Astrocyte of the spinal cord (primary cell): ENCODE results near the gene FOXL2.

Experiments
- DNase-seq: peaks from one replicate; pipeline ENCODE4 v3.0.0; 2011; ENCODE audit warnings: low read depth, low spot score
- H3K4me3 ChIP-seq: 2 replicates; pipeline ENCODE4 v1.5.1; 2011; ENCODE audit warnings: low read depth, mild to moderate bottlenecking, low read length, moderate library complexity
- CTCF ChIP-seq: IDR thresholded peaks from 2 replicates; pipeline ENCODE4 v1.5.1; 2012; ENCODE audit warnings: low read depth, mild to moderate bottlenecking, low read length, inconsistent platforms
- in situ Hi-C: cut with HindIII; loops from 2 replicates; pipeline ENCODE4 v1.10.0; 2017; ENCODE audit warnings: low sequenced_read_pairs

The FOXL2 gene

DNA sequence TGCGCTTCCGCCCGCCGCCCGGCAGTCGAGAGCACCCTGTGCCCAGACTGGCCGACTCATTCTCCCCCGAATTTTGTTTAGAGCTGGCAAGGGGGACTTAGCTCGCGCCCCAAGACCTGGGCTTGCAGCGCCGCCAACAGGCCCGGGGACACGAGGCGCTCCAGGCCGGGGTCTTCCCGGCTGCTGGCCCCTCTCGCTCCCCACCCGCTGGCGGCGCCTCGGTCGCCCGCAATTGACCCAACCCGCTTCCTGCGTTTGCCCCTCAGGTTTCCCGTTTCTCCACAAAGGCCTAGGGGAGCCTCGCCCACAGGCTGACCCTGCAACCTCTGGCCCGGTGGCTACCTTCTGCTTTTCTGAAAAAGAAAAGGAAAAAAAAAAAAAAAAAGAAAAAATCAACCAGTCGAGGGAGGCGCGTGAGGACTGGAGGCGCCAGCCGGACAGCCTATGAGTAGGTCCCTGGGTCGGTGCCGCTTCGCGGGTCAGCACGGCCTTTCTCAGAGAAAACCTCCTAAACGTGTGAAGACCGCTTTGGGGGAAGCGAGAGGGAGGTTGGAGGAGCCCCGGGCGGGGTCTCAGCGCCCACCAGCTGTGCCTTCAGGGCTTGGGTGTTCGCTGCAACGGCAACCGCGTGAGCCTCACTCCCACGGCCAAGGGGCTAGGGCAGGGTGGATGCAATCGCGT lies 7.2 kb downstream of the FOXL2 start:
- TF ChIP-seq CTCF = no peak
- in situ Hi-C loops = loop anchor here (10.0 kb wide), 1 partner anchor 405 kb away; the partner anchor contains the start of gene MRPS22
- no peak for DNase-seq
- H3K4me3 ChIP-seq = no peak overlapping the region

DNA sequence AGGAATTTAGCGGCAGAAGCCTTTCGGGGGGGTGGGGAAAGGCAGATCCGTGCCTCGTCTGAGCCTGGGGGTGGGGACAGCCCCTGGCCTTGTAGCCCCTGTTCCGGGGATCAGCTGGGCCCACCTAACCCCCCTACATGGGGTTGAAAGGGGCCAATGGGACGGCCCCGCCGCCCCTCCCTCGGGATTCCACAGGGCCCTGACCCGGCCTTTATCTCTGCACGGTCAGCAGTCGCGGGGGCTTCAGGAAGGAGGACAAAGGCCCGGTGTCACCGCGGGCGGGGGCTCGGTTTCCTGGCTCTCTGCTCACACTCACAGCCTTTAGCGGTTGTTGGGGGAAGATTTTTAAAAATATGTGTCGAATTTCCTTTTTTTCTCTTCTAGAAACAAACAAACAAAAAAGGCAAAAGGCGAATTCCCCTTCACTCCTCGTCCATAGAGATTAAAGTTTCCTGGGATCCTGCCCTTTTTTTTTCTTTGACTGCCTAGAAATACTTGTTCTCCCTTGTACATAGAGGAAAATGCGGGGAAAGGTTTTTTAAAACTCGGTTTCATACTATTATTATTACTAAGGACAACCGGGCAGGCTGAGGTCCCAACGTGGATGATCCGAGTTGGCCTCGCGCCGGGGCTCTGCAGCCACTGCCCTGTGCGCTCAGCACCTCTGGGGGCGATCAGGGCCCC lies 7.9 kb downstream of the FOXL2 start:
- no peak for DNase-seq
- H3K4me3 ChIP-seq = no peak overlapping the region
- no peak for TF ChIP-seq CTCF
- in situ Hi-C loops = no loop called here

GRCh38 chr3:138938056-138938876 lies 8.7 kb downstream of the FOXL2 start:
- in situ Hi-C loops = no loop called here
- no peak for DNase-seq
- no peak overlapping the region for H3K4me3 ChIP-seq
- no peak for TF ChIP-seq CTCF

- in situ Hi-C loops = no loop called here
- DNase-seq = no peak
- TF ChIP-seq CTCF = no peak
- H3K4me3 ChIP-seq = no peak overlapping the region
Observed at GRCh38 chr3:138937690-138938055, 9.3 kb downstream of the FOXL2 start.

DNA sequence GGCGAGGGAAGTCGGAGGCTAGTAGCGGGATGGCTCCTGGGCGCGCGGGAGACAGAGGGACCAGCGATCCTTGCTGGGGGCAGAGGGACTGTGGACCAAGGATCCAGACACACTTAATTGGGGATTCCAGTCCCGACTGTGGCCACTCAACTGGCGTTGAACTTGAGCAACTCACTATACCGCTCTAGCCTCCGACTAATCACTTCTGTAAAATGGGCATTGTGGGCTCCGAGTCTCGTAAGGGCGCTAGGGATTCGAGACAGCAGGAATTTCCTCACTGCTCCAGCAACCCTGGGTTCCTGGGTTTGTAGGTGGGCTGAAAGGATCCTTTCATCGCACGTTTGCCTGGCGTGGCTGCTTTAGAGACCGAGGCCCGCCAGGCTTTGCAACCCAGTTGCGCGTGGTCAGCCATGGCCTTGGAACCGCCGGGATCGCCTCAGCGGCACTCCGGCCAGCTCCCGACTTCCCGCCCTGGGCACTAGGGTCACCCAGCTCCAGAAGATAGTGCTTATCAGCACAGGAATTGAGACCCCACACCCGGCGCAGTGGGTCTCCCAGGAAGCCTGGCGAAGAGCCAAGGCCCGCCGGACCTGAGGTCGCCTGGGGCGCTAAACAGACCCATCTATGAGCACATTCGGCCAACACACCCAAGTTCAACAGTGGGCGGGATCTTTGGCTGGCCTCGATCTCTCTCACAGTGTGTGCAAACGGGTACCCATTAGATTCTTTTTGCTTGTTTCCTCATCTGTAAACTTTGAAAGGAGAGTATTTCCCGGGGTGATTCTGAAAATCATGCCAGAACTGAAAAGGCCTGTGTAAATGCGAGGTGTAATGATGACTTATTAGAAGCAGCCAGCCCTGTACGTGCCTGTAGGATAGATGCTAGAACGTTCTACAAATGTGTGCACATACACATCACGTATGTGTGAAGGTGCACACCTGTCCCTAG lies 9.9 kb downstream of the FOXL2 start:
- H3K4me3 ChIP-seq = no peak overlapping the region
- no peak for DNase-seq
- in situ Hi-C loops = no loop called here
- no peak for TF ChIP-seq CTCF
